ENCODE measurements around the gene ZNF175. TPM values are rescaled to one million over a fixed set of nuclear protein-coding genes. Genes with fewer than 3 reads are reported as not detected.
A peak's percentile ranks its signal among the peaks of the same experiment; 100 is the strongest.

ZNF175 gene
- total and polyA plus RNA-seq, 2 experiments from 2014 or later: 2.3 to 6.3 TPM

DNA sequence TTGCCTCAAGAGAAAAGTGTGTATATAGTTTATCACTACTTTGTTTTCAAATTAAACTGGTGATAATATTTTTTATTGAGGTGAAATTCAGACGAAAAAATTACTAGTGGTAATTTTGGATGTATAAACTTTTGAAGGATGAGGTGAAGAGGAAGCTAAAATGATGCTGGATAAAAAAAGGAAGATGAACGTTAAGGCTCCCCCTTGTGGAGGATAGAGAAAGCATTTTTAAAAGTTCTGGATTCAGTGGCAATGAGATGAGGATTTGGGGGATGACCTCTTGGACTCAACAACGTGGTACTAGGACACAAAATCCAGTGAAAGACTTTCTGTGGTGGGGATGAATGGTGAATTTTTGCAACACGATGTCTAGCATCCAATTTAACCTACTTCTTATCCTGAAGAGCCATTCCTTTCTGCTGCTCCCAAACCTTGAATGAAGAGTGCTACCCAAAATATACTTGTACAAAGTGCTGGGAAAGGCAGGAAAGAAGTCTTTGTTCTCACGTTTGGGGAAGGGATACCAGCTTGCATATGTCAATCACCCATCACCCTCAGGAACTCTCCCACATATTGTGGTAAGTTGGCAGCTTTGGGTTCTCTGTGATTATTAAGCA lies 66.4 kb downstream of the ZNF175 start:
- Mint-ChIP-seq H3K27ac (no peak overlapping the region), H3K36me3 (ENCODE audit: low read depth) (peaks cover 16% of the 10 kb centered on the region; the same call in 2 of the 3 replicates), H3K27me3 (ENCODE audit: insufficient read depth, low read depth, poor library complexity) (no peaks in the 10 kb centered on the region), H3K4me3 (no peak overlapping the region), H3K4me1 (no peaks in the 10 kb centered on the region), H3K9me3 (peaks cover 94% of the 10 kb centered on the region)
- no peaks in the 10 kb centered on the region for H3F3A ChIP-seq (replicated peaks; ENCODE audit: low read depth)
- no peak overlapping the region for H3K4me2 ChIP-seq
- no peaks in the 10 kb centered on the region for H3K27me3 ChIP-seq (ENCODE audit: insufficient read depth)
- TF ChIP-seq JUNB (IDR thresholded peaks at IDR 0.05; ENCODE audit: unreplicated experiment) (no peak), STAT1 (IDR thresholded peaks at IDR 0.05; ENCODE audit: unreplicated experiment) (no peak), EZH2 (IDR thresholded peaks at IDR 0.05; ENCODE audit: low read depth, unreplicated experiment) (no peak), EZH2phosphoT487 (IDR thresholded peaks at IDR 0.05; ENCODE audit: unreplicated experiment) (no peak), NANOG (IDR thresholded peaks at IDR 0.05; ENCODE audit: borderline replicate concordance) (no peak)
- TF ChIP-seq, protein P1, sequence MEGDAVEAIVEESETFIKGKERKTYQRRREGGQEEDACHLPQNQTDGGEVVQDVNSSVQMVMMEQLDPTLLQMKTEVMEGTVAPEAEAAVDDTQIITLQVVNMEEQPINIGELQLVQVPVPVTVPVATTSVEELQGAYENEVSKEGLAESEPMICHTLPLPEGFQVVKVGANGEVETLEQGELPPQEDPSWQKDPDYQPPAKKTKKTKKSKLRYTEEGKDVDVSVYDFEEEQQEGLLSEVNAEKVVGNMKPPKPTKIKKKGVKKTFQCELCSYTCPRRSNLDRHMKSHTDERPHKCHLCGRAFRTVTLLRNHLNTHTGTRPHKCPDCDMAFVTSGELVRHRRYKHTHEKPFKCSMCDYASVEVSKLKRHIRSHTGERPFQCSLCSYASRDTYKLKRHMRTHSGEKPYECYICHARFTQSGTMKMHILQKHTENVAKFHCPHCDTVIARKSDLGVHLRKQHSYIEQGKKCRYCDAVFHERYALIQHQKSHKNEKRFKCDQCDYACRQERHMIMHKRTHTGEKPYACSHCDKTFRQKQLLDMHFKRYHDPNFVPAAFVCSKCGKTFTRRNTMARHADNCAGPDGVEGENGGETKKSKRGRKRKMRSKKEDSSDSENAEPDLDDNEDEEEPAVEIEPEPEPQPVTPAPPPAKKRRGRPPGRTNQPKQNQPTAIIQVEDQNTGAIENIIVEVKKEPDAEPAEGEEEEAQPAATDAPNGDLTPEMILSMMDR (conservative IDR thresholded peaks at IDR 0.05; ENCODE audit: low read depth in 2 of 2): peak; percentile 58 to 71
- TF ChIP-seq, protein P2, sequence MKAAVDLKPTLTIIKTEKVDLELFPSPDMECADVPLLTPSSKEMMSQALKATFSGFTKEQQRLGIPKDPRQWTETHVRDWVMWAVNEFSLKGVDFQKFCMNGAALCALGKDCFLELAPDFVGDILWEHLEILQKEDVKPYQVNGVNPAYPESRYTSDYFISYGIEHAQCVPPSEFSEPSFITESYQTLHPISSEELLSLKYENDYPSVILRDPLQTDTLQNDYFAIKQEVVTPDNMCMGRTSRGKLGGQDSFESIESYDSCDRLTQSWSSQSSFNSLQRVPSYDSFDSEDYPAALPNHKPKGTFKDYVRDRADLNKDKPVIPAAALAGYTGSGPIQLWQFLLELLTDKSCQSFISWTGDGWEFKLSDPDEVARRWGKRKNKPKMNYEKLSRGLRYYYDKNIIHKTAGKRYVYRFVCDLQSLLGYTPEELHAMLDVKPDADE (IDR thresholded peaks at IDR 0.05): no peak
- no peaks in the 10 kb centered on the region for H3K4me1 ChIP-seq (ENCODE audit: insufficient read depth)
- ATAC-seq (no peak), DNase-seq (ENCODE audit: low spot score) (peak; percentile 59)
- H3K79me2 ChIP-seq (replicated peaks; ENCODE audit: insufficient read depth): no peaks in the 10 kb centered on the region
- H3K4me3 ChIP-seq: no peak overlapping the region
- no peaks in the 10 kb centered on the region for H3K9me2 ChIP-seq (ENCODE audit: insufficient read depth)
- H2AFZ ChIP-seq: no peak overlapping the region
- H3K36me3 ChIP-seq (ENCODE audit: insufficient read depth): peaks cover 3% of the 10 kb centered on the region; the same call in 1 of the 2 replicates
- H3K27ac ChIP-seq (ENCODE audit: low read depth): no peak overlapping the region
- no peaks in the 10 kb centered on the region for H4K20me1 ChIP-seq (replicated peaks; ENCODE audit: insufficient read depth)

DNA sequence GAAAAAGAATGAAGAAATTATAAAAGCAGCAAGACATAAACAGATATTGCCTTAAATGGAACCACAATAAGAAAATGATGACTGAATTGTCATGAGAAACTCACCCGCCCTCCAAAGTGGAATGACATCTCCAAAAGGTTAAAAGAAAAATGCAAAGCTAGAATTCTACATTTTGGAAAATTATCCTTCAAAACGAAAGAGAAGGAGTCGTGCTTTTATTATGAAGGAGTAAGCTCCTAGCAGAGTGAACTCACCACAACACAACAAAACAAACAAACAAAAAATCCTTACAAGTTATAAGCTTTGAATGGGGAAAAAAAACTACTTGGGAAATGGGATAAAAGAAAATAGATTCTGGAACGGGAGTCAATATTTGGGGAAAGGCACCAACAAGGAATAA lies 68.8 kb downstream of the ZNF175 start:
- Histone ChIP-seq H3K4me3 (no peak overlapping the region), H3K27ac (ENCODE audit: low read depth) (no peak overlapping the region), H3K79me2 (replicated peaks; ENCODE audit: insufficient read depth) (no peaks in the 10 kb centered on the region), H3K27me3 (ENCODE audit: insufficient read depth) (no peaks in the 10 kb centered on the region), H3K9me2 (ENCODE audit: insufficient read depth) (no peaks in the 10 kb centered on the region), H3K4me1 (ENCODE audit: insufficient read depth) (no peaks in the 10 kb centered on the region), H3K4me2 (no peak overlapping the region), H2AFZ (no peak overlapping the region), H4K20me1 (replicated peaks; ENCODE audit: insufficient read depth) (no peaks in the 10 kb centered on the region), H3F3A (replicated peaks; ENCODE audit: low read depth) (no peaks in the 10 kb centered on the region), H3K36me3 (ENCODE audit: insufficient read depth) (peaks cover 3% of the 10 kb centered on the region; the same call in 1 of the 2 replicates)
- Mint-ChIP-seq H3K27ac (no peak overlapping the region), H3K4me3 (no peak overlapping the region), H3K4me1 (no peaks in the 10 kb centered on the region), H3K27me3 (ENCODE audit: insufficient read depth, low read depth, poor library complexity) (peaks cover 3% of the 10 kb centered on the region), H3K36me3 (ENCODE audit: low read depth) (peaks cover 24% of the 10 kb centered on the region), H3K9me3 (peaks cover 96% of the 10 kb centered on the region)
- no peak for ATAC-seq
- DNase-seq (ENCODE audit: low spot score): no peak
- TF ChIP-seq, protein P3, sequence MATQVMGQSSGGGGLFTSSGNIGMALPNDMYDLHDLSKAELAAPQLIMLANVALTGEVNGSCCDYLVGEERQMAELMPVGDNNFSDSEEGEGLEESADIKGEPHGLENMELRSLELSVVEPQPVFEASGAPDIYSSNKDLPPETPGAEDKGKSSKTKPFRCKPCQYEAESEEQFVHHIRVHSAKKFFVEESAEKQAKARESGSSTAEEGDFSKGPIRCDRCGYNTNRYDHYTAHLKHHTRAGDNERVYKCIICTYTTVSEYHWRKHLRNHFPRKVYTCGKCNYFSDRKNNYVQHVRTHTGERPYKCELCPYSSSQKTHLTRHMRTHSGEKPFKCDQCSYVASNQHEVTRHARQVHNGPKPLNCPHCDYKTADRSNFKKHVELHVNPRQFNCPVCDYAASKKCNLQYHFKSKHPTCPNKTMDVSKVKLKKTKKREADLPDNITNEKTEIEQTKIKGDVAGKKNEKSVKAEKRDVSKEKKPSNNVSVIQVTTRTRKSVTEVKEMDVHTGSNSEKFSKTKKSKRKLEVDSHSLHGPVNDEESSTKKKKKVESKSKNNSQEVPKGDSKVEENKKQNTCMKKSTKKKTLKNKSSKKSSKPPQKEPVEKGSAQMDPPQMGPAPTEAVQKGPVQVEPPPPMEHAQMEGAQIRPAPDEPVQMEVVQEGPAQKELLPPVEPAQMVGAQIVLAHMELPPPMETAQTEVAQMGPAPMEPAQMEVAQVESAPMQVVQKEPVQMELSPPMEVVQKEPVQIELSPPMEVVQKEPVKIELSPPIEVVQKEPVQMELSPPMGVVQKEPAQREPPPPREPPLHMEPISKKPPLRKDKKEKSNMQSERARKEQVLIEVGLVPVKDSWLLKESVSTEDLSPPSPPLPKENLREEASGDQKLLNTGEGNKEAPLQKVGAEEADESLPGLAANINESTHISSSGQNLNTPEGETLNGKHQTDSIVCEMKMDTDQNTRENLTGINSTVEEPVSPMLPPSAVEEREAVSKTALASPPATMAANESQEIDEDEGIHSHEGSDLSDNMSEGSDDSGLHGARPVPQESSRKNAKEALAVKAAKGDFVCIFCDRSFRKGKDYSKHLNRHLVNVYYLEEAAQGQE (IDR thresholded peaks at IDR 0.05; ENCODE audit: unreplicated experiment): no peak
- TF ChIP-seq, protein P1 (conservative IDR thresholded peaks at IDR 0.05; ENCODE audit: low read depth in 2 of 2): no peak
